Measurements from ENCODE around the gene ADAP1. TPM values are rescaled to one million over a fixed set of nuclear protein-coding genes. Genes with fewer than 3 reads are reported as not detected.

The ADAP1 gene
- total and polyA plus RNA-seq, 7 donors = 11.4 to 157 (median 72.6) TPM

- no peaks in the 10 kb centered on the region for H3K9me3 ChIP-seq
- H3K4me3 ChIP-seq = no peak overlapping the region
- H3K4me1 ChIP-seq = peaks cover 0 to 34% (median 23%) of the 10 kb centered on the region in 4 donors
- WGBS, 2 donors = 14 to 67% methylated on average over 40 of the region's 40 CpGs
- intact Hi-C loops (cut with DNase I) = no loop called here
- no peaks in the 10 kb centered on the region for H3K27me3 ChIP-seq
- TF ChIP-seq, protein P1, sequence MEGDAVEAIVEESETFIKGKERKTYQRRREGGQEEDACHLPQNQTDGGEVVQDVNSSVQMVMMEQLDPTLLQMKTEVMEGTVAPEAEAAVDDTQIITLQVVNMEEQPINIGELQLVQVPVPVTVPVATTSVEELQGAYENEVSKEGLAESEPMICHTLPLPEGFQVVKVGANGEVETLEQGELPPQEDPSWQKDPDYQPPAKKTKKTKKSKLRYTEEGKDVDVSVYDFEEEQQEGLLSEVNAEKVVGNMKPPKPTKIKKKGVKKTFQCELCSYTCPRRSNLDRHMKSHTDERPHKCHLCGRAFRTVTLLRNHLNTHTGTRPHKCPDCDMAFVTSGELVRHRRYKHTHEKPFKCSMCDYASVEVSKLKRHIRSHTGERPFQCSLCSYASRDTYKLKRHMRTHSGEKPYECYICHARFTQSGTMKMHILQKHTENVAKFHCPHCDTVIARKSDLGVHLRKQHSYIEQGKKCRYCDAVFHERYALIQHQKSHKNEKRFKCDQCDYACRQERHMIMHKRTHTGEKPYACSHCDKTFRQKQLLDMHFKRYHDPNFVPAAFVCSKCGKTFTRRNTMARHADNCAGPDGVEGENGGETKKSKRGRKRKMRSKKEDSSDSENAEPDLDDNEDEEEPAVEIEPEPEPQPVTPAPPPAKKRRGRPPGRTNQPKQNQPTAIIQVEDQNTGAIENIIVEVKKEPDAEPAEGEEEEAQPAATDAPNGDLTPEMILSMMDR (IDR thresholded peaks at IDR 0.05) = no peak
- peak in 1 of 2 donors; percentile 15 for TF ChIP-seq POLR2A (IDR thresholded peaks at IDR 0.05)
- H3K27ac ChIP-seq = no peak overlapping the region
- peak; percentile 52 for DNase-seq
- peaks cover 0 to 5% (median 0%) of the 10 kb centered on the region in 4 donors for H3K36me3 ChIP-seq
Observed at GRCh38 chr7:920351-921070, 34.0 kb downstream of the ADAP1 start.

DNA sequence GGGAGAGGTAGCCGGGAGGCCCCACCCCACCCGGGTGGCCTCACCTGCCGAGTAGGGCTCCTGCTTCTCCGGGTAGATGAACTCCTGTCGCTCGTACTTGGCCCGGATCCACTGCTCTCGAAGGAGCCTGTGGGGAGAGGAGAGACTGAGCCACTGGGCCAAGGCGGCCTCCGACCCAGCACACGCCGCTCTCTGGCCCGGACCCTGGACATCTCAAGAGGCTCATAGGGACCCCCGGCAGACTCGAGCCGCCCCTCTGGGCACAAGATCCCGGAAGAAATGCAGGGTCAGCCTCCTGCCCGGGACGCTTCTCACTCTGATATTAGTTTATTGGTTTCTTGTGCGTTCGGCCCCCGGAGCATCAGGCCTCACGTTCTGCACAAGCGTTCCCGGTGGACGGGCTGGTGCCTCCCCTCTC lies 34.5 kb downstream of the ADAP1 start:
- Histone ChIP-seq H3K4me3 (no peak overlapping the region), H3K27ac (no peak overlapping the region), H3K27me3 (no peaks in the 10 kb centered on the region), H3K9me3 (no peaks in the 10 kb centered on the region), H3K36me3 (peaks cover 0 to 5% (median 0%) of the 10 kb centered on the region in 4 donors), H3K4me1 (peaks cover 0 to 28% (median 17%) of the 10 kb centered on the region in 4 donors)
- DNase-seq = peak; percentile 62
- TF ChIP-seq POLR2AphosphoS5 (IDR thresholded peaks at IDR 0.05) = no peak
- TF ChIP-seq EP300 (IDR thresholded peaks at IDR 0.05) = no peak
- no peak for TF ChIP-seq POLR2A (IDR thresholded peaks at IDR 0.05)
- TF ChIP-seq, protein P1 (IDR thresholded peaks at IDR 0.05) = no peak
- 17 to 80% methylated on average over 26 of the region's 26 CpGs for WGBS, 2 donors
- intact Hi-C loops (cut with DNase I) = loop anchor here (5.0 kb wide), 1 partner anchor 32 kb away; the partner anchor contains the start of gene ADAP1

DNA sequence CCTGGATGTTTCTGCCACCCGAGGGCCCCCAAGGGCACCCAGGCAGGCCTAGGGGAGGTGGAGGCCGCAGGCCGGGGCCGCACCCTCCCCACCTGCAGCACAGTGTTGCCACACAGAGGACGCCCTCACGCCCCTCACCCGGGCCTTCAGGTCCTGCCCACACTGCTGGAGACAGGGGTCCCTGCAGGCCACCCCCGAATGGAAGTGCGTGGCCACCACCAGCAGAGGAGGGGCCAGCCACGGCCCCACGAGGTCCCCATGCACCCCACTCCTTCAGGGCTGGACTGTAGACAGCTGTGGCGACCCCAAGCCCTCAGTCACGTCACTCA lies 35.4 kb downstream of the ADAP1 start:
- intact Hi-C loops (cut with DNase I) = loop anchor here (5.0 kb wide), 1 partner anchor 33 kb away; the partner anchor contains the start of gene ADAP1
- Histone ChIP-seq H3K9me3 (no peaks in the 10 kb centered on the region), H3K4me1 (peaks cover 0 to 22% (median 11%) of the 10 kb centered on the region in 4 donors), H3K4me3 (no peak overlapping the region), H3K27ac (no peak overlapping the region), H3K36me3 (peaks cover 0 to 5% (median 0%) of the 10 kb centered on the region in 4 donors), H3K27me3 (no peaks in the 10 kb centered on the region)
- peak; percentile 58 for DNase-seq
- TF ChIP-seq, protein P1 (IDR thresholded peaks at IDR 0.05) = no peak
- TF ChIP-seq EP300 (IDR thresholded peaks at IDR 0.05) = no peak
- TF ChIP-seq POLR2AphosphoS5 (IDR thresholded peaks at IDR 0.05) = no peak
- no peak for TF ChIP-seq POLR2A (IDR thresholded peaks at IDR 0.05)
- 72 to 91% methylated on average over 13 of the region's 13 CpGs for WGBS, 2 donors

DNA sequence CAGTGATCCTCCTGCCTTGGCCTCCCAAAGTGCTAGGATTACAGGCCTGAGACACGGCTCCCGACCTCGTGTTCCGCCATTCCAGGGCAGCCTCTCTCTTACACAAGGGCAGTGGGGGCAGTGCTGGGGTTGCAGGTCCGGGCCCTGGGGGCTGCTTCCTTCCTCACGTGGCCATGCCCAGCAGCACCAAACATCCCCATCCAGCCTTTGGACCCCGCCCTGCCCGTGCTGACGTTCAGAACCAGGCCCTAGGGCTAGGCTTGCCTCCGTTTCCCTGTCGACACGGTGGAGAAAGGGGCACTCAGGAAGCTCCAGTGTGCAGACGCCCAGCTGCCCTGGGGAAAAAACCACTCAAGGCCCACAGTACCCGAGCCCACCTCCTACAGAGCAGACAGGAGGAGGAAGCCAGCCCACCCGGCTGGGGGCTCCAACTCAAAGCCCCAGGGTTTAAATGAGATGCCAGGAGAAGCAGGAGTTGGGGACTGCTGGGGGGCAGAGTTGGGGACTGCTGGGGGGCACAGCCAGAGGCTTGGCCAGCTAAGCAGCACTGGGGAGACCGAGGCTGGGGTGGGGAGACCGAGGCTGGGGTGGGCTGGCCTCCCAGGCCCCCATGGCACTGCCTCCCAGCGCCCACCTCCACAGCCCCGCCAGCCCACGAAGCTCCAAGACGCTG lies 35.9 kb downstream of the ADAP1 start:
- DNase-seq = peak; percentile 57
- no peak overlapping the region for H3K27ac ChIP-seq
- no peaks in the 10 kb centered on the region for H3K9me3 ChIP-seq
- H3K36me3 ChIP-seq = peaks cover 0 to 5% (median 0%) of the 10 kb centered on the region in 4 donors
- 71 to 92% methylated on average over 21 of the region's 21 CpGs for WGBS, 2 donors
- no peak overlapping the region for H3K4me3 ChIP-seq
- no peaks in the 10 kb centered on the region for H3K27me3 ChIP-seq
- TF ChIP-seq EP300 (IDR thresholded peaks at IDR 0.05) = no peak
- TF ChIP-seq, protein P1 (IDR thresholded peaks at IDR 0.05) = no peak
- TF ChIP-seq POLR2A (IDR thresholded peaks at IDR 0.05) = no peak
- no peak for TF ChIP-seq POLR2AphosphoS5 (IDR thresholded peaks at IDR 0.05)
- H3K4me1 ChIP-seq = peaks cover 0 to 21% (median 10%) of the 10 kb centered on the region in 4 donors
- intact Hi-C loops (cut with DNase I) = loop anchor here (5.0 kb wide), 1 partner anchor 34 kb away; the partner anchor contains the start of gene ADAP1

Data from sigmoid colon (tissue), 7 donors.